Fibroblast of lung (primary cell): ENCODE data around the gene DENR. TPM values are rescaled to one million over a fixed set of nuclear protein-coding genes. Genes with fewer than 3 reads are reported as not detected.

Experiments used
- DNase-seq, 2 donors: peaks; one replicate each; pipeline versions ENCODE4 v3.0.0 to v3.0.0-alpha.2; 2010; ENCODE audit warnings: low read depth in 2 of 2
- H2AFZ ChIP-seq: 2 replicates; pipeline ENCODE4 v1.5.1; 2012; ENCODE audit warnings: low read length, control low read depth, inconsistent platforms
- H3K27ac ChIP-seq: 2 replicates; pipeline ENCODE4 v1.5.1; 2011; ENCODE audit warnings: low read length, control low read depth; ENCODE audit not compliant: insufficient read depth
- H3K27me3 ChIP-seq: 2 replicates; pipeline ENCODE4 v1.5.1; 2011; ENCODE audit warnings: mild to moderate bottlenecking, low read length; ENCODE audit not compliant: control insufficient read depth, insufficient read depth
- H3K36me3 ChIP-seq: 2 replicates; pipeline ENCODE4 v1.5.1; 2011; ENCODE audit warnings: low read length; ENCODE audit not compliant: control insufficient read depth, insufficient read depth
- H3K4me1 ChIP-seq: 2 replicates; pipeline ENCODE4 v1.5.1; 2011; ENCODE audit warnings: low read length; ENCODE audit not compliant: control insufficient read depth, insufficient read depth; ENCODE audit errors: extremely low read depth
- H3K4me2 ChIP-seq: 2 replicates; pipeline ENCODE4 v1.5.1; 2011; ENCODE audit warnings: low read length, control low read depth; ENCODE audit not compliant: insufficient read depth; ENCODE audit errors: extremely low read depth
- H3K4me3 ChIP-seq, 4 experiments: fragments of 200-600 bp in 1 of 4; sonication (generic) in 1 of 4; replicated peaks in 1 of 4; 2 replicates each; pipeline ENCODE4 v1.5.1; 2011 to 2016; ENCODE audit warnings: low read length in 4 of 4, low read depth in 3 of 4, mild to moderate bottlenecking in 3 of 4, control low read depth in 2 of 4, inconsistent platforms in 1 of 4, mixed read lengths in 1 of 4; ENCODE audit not compliant: insufficient read depth in 1 of 4; ENCODE audit errors: control extremely low read depth in 1 of 4
- H3K79me2 ChIP-seq: 2 replicates; pipeline ENCODE4 v1.5.1; 2012; ENCODE audit warnings: mild to moderate bottlenecking, low read length, inconsistent platforms; ENCODE audit not compliant: control insufficient read depth, insufficient read depth
- H3K9ac ChIP-seq: 2 replicates; pipeline ENCODE4 v1.5.1; 2011; ENCODE audit warnings: mild to moderate bottlenecking, low read length, control low read depth; ENCODE audit not compliant: insufficient read depth
- H3K9me3 ChIP-seq: 2 replicates; pipeline ENCODE4 v1.5.1; 2012; ENCODE audit warnings: low read depth, low read length; ENCODE audit not compliant: control insufficient read depth, insufficient read depth
- H4K20me1 ChIP-seq: 2 replicates; pipeline ENCODE4 v1.5.1; 2011; ENCODE audit warnings: low read length; ENCODE audit not compliant: control insufficient read depth, insufficient read depth; ENCODE audit errors: extremely low read depth
- EZH2 ChIP-seq: IDR thresholded peaks from 2 replicates; pipeline ENCODE4 v1.5.1; 2012; ENCODE audit warnings: low read length, control low read depth, mild to moderate bottlenecking; ENCODE audit errors: missing control alignments
- polyA plus RNA-seq, 2 donors: library from polyadenylated mRNA; depleted of rRNA in 1 of 2; stranded (reverse) in 1 of 2; unstranded in 1 of 2; fragments of >200 nt; gene quantifications; 2 replicates each; pipeline ENCODE4 v1.2.1, GENCODE V29; 2011 to 2012; ENCODE audit warnings: missing spikeins in 1 of 2
- total RNA-seq: library from RNA; depleted of rRNA; stranded (reverse); fragments of >200 nt; gene quantifications from 2 replicates; pipeline ENCODE4 v1.2.1, GENCODE V29; 2014
- TF ChIP-seq, protein P1 (sequence below), 2 donors: IDR thresholded peaks in 1 of 2; conservative IDR thresholded peaks in 1 of 2; 1 replicate in 1 of 2; 2 replicates in 1 of 2; pipeline ENCODE4 v1.5.1; 2011 to 2012; ENCODE audit warnings: low read length in 2 of 2, control low read depth in 1 of 2, inconsistent platforms in 1 of 2, low read depth in 1 of 2, mild to moderate bottlenecking in 1 of 2

Gene DENR
- total and polyA plus RNA-seq, 2 donors (not counting 1 experiment from before 2014, with no cell fraction given): 40.6 to 49.1 TPM

- H3K9me3 ChIP-seq: no peaks in the 10 kb centered on the region
- no peak overlapping the region for H3K4me3 ChIP-seq
- no peak overlapping the region for H2AFZ ChIP-seq
- H3K27me3 ChIP-seq: no peaks in the 10 kb centered on the region
- no peak overlapping the region for H3K27ac ChIP-seq
- no peaks in the 10 kb centered on the region for H3K36me3 ChIP-seq
- no peaks in the 10 kb centered on the region for H3K4me1 ChIP-seq
- H3K9ac ChIP-seq: no peak overlapping the region
- no peak overlapping the region for H3K4me2 ChIP-seq
- no peak for DNase-seq
- TF ChIP-seq, protein P1, sequence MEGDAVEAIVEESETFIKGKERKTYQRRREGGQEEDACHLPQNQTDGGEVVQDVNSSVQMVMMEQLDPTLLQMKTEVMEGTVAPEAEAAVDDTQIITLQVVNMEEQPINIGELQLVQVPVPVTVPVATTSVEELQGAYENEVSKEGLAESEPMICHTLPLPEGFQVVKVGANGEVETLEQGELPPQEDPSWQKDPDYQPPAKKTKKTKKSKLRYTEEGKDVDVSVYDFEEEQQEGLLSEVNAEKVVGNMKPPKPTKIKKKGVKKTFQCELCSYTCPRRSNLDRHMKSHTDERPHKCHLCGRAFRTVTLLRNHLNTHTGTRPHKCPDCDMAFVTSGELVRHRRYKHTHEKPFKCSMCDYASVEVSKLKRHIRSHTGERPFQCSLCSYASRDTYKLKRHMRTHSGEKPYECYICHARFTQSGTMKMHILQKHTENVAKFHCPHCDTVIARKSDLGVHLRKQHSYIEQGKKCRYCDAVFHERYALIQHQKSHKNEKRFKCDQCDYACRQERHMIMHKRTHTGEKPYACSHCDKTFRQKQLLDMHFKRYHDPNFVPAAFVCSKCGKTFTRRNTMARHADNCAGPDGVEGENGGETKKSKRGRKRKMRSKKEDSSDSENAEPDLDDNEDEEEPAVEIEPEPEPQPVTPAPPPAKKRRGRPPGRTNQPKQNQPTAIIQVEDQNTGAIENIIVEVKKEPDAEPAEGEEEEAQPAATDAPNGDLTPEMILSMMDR (conservative IDR thresholded peaks at IDR 0.05 in 1 of 2, IDR thresholded peaks at IDR 0.05 in 1 of 2; ENCODE audit: low read depth in 1 of 2, low read length in 2 of 2): no peak
- no peak for TF ChIP-seq EZH2
- H3K79me2 ChIP-seq: no peaks in the 10 kb centered on the region
- no peaks in the 10 kb centered on the region for H4K20me1 ChIP-seq
These were observed 20.5 kb upstream of the DENR start for GRCh38 chr12:122732170-122732569.

DNA sequence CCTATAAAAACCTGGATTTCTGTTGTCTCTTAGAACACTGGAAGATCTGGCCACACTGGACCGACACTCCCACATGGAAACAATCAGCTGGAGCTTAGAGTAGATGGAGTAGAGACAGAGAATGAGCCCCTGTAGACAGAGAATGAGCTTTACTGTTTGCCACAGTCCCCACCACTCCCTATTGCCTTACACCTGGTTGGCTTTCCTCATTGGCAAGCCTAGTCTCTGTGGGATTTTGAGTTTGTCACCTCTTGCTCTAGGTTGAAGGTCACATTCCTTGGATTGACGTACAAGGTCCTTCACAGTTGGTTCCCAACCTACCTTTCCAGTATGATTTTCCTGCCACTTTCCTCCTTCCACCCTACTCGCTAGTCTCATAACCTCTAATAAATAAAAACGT, 20.0 kb upstream of the DENR start:
- H3K27ac ChIP-seq: no peak overlapping the region
- no peaks in the 10 kb centered on the region for H3K27me3 ChIP-seq
- TF ChIP-seq, protein P1 (conservative IDR thresholded peaks at IDR 0.05 in 1 of 2, IDR thresholded peaks at IDR 0.05 in 1 of 2; ENCODE audit: low read depth in 1 of 2, low read length in 2 of 2): no peak
- TF ChIP-seq EZH2: no peak
- H3K9me3 ChIP-seq: no peaks in the 10 kb centered on the region
- no peaks in the 10 kb centered on the region for H3K36me3 ChIP-seq
- H3K4me3 ChIP-seq: no peak overlapping the region
- H3K9ac ChIP-seq: no peak overlapping the region
- H3K79me2 ChIP-seq: no peaks in the 10 kb centered on the region
- no peak overlapping the region for H2AFZ ChIP-seq
- no peaks in the 10 kb centered on the region for H4K20me1 ChIP-seq
- H3K4me2 ChIP-seq: no peak overlapping the region
- no peak for DNase-seq
- H3K4me1 ChIP-seq: no peaks in the 10 kb centered on the region

DNA sequence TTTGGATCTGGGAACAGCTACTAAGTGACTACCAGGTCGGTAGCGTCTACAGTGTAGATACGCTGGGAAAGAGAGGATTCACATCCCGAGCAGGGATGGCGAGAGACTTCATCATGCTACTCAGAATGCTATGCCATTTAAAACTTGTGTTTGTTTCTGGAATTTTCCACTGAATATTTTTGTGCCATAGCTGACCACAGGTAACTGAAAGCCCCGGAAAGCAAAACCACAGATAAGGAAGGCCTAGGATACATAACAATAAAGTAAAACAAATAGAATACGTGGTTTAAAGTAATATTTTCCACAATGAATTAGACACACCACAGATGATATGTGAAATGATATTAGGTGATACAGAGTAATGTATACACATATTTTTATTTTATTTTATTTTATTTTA, 14.1 kb upstream of the DENR start:
- H3K4me1 ChIP-seq: no peaks in the 10 kb centered on the region
- H3K79me2 ChIP-seq: no peaks in the 10 kb centered on the region
- no peaks in the 10 kb centered on the region for H3K36me3 ChIP-seq
- H3K9me3 ChIP-seq: no peaks in the 10 kb centered on the region
- no peak overlapping the region for H2AFZ ChIP-seq
- no peaks in the 10 kb centered on the region for H3K27me3 ChIP-seq
- TF ChIP-seq, protein P1 (conservative IDR thresholded peaks at IDR 0.05 in 1 of 2, IDR thresholded peaks at IDR 0.05 in 1 of 2; ENCODE audit: low read depth in 1 of 2, low read length in 2 of 2): no peak
- no peak for TF ChIP-seq EZH2
- no peak overlapping the region for H3K9ac ChIP-seq
- no peak overlapping the region for H3K4me2 ChIP-seq
- H3K27ac ChIP-seq: no peak overlapping the region
- no peaks in the 10 kb centered on the region for H4K20me1 ChIP-seq
- no peak overlapping the region for H3K4me3 ChIP-seq
- DNase-seq: peak in 1 of 2 donors; percentile 67
